ENCODE data around the gene PROSER1.

DNA sequence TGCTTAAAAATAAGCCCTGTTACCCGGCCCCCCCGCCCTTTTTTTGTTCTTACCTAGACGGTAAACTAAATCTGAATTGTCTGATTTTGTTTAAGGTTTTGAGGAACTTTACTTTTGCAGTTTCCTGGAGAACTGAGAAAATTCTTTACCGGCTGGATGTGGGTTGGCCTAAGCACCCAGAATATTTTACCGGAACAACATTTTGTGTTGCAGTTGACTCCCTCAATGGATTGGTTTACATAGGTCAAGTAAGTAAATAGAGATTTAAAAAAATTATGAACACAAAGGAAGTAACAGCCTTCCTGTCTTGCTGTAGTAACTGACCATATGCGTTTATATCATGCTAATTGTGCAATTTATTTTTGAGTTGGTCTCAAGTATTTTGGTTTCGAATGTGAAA, 1.2 kb upstream of the PROSER1 start:
- TF ChIP-seq, protein P1, sequence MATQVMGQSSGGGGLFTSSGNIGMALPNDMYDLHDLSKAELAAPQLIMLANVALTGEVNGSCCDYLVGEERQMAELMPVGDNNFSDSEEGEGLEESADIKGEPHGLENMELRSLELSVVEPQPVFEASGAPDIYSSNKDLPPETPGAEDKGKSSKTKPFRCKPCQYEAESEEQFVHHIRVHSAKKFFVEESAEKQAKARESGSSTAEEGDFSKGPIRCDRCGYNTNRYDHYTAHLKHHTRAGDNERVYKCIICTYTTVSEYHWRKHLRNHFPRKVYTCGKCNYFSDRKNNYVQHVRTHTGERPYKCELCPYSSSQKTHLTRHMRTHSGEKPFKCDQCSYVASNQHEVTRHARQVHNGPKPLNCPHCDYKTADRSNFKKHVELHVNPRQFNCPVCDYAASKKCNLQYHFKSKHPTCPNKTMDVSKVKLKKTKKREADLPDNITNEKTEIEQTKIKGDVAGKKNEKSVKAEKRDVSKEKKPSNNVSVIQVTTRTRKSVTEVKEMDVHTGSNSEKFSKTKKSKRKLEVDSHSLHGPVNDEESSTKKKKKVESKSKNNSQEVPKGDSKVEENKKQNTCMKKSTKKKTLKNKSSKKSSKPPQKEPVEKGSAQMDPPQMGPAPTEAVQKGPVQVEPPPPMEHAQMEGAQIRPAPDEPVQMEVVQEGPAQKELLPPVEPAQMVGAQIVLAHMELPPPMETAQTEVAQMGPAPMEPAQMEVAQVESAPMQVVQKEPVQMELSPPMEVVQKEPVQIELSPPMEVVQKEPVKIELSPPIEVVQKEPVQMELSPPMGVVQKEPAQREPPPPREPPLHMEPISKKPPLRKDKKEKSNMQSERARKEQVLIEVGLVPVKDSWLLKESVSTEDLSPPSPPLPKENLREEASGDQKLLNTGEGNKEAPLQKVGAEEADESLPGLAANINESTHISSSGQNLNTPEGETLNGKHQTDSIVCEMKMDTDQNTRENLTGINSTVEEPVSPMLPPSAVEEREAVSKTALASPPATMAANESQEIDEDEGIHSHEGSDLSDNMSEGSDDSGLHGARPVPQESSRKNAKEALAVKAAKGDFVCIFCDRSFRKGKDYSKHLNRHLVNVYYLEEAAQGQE (IDR thresholded peaks at IDR 0.05; ENCODE audit: insufficient read depth in 1 of 2, low read depth in 2 of 2, low read length in 2 of 2) = no peak
- TF ChIP-seq POLR2AphosphoS5 (IDR thresholded peaks at IDR 0.05; ENCODE audit: low read depth, low read length) (no peak), TAF1 (IDR thresholded peaks at IDR 0.05; ENCODE audit: borderline replicate concordance, insufficient read depth, low read length) (no peak), SIN3A (IDR thresholded peaks at IDR 0.05; ENCODE audit: borderline replicate concordance, insufficient read depth, low read length) (no peak), FOXP2 (optimal IDR thresholded peaks at IDR 0.05; ENCODE audit: borderline replicate concordance, extremely low read depth, extremely low read length, insufficient read depth) (no peak)
